HepG2 (cell line): ENCODE data around the gene STMN3. TPM values are rescaled to one million over a fixed set of nuclear protein-coding genes. Genes with fewer than 3 reads are reported as not detected.
A peak's percentile ranks its signal among the peaks of the same experiment; 100 is the strongest.

Experiments used
- CEBPZ ChIP-seq: IDR thresholded peaks from 2 replicates; pipeline ENCODE4 v1.6.1; 2012; ENCODE audit warnings: low read length, improper control_type of control experiment
- CENPX ChIP-seq: sonication (generic); formaldehyde crosslinking; IDR thresholded peaks from 2 replicates; pipeline ENCODE4 v1.9.0; 2021; ENCODE audit warnings: mild to moderate bottlenecking, missing genetic modification reagents, moderate library complexity
- HMG20B ChIP-seq: conservative IDR thresholded peaks from 2 replicates; pipeline ENCODE4 v1.6.1; 2016; ENCODE audit warnings: missing genetic modification reagents, missing compliant biosample characterization
- HNF4A ChIP-seq: sonication (generic); formaldehyde crosslinking; IDR thresholded peaks from 2 replicates; pipeline ENCODE4 v1.4.0; 2020; ENCODE audit warnings: missing genetic modification reagents
- HNRNPH1 ChIP-seq: fragments of 200-400 bp; formaldehyde crosslinking; optimal IDR thresholded peaks from 2 replicates; pipeline ENCODE3; 2017; ENCODE audit warnings: mild to moderate bottlenecking, low read depth, low read length
- MBD4 ChIP-seq: IDR thresholded peaks from 2 replicates; pipeline ENCODE4 v1.6.1; 2012; ENCODE audit warnings: low read length, inconsistent platforms, borderline replicate concordance
- MTA1 ChIP-seq: sonication (generic); formaldehyde crosslinking; IDR thresholded peaks from 2 replicates; pipeline ENCODE4 v1.4.0; 2020; ENCODE audit warnings: missing genetic modification reagents, mild to moderate bottlenecking, borderline replicate concordance
- ONECUT2 ChIP-seq: sonication (generic); formaldehyde crosslinking; IDR thresholded peaks from 2 replicates; pipeline ENCODE4 v1.4.0; 2020; ENCODE audit warnings: missing genetic modification reagents
- POLR2A ChIP-seq, 2 experiments: IDR thresholded peaks; 2 replicates each; pipeline ENCODE4 v1.6.1; 2011; ENCODE audit warnings: low read depth in 2 of 2, low read length in 2 of 2, mild to moderate bottlenecking in 1 of 2, moderate library complexity in 1 of 2; ENCODE audit not compliant: insufficient read depth in 1 of 2
- RARA ChIP-seq: IDR thresholded peaks from 2 replicates; pipeline ENCODE4 v1.6.1; 2016; ENCODE audit warnings: missing genetic modification reagents, missing compliant biosample characterization
- REPIN1 ChIP-seq: sonication (generic); formaldehyde crosslinking; IDR thresholded peaks from 2 replicates; pipeline ENCODE4 v1.8.0; 2022; ENCODE audit warnings: missing genetic modification reagents, low read depth, mild to moderate bottlenecking, borderline replicate concordance
- RFX3 ChIP-seq: IDR thresholded peaks from 2 replicates; pipeline ENCODE4 v1.6.1; 2016; ENCODE audit warnings: missing biosample characterization, missing genetic modification reagents
- THAP7 ChIP-seq: sonication (generic); formaldehyde crosslinking; IDR thresholded peaks from 2 replicates; pipeline ENCODE4 v1.8.1; 2023; ENCODE audit warnings: mild to moderate bottlenecking, missing genetic modification reagents
- U2AF2 ChIP-seq: fragments of 200-400 bp; formaldehyde crosslinking; IDR thresholded peaks from 2 replicates; pipeline ENCODE4 v1.6.1; 2017; ENCODE audit warnings: low read depth, mild to moderate bottlenecking, low read length
- ZBTB26 ChIP-seq: IDR thresholded peaks from 2 replicates; pipeline ENCODE4 v1.6.1; 2016; ENCODE audit warnings: missing compliant biosample characterization, missing genetic modification reagents, borderline replicate concordance
- ZNF362 ChIP-seq: sonication (generic); formaldehyde crosslinking; IDR thresholded peaks from 2 replicates; pipeline ENCODE4 v1.4.0; 2020; ENCODE audit warnings: missing genetic modification reagents, mild to moderate bottlenecking, borderline replicate concordance
- ZNF512 ChIP-seq: sonication (generic); formaldehyde crosslinking; IDR thresholded peaks from 2 replicates; pipeline ENCODE4 v1.4.0; 2020; ENCODE audit warnings: mild to moderate bottlenecking, missing genetic modification reagents
- ZNF530 ChIP-seq: sonication (generic); formaldehyde crosslinking; IDR thresholded peaks from 2 replicates; pipeline ENCODE4 v1.5.0; 2020; ENCODE audit warnings: low read depth, mild to moderate bottlenecking, missing genetic modification reagents
- ZNF572 ChIP-seq: sonication (generic); formaldehyde crosslinking; IDR thresholded peaks from 2 replicates; pipeline ENCODE4 v1.5.1; 2020; ENCODE audit warnings: mild to moderate bottlenecking, missing genetic modification reagents
- ZNF782 ChIP-seq: sonication (generic); formaldehyde crosslinking; IDR thresholded peaks from 2 replicates; pipeline ENCODE4 v1.4.0; 2020; ENCODE audit warnings: missing genetic modification reagents, mild to moderate bottlenecking, borderline replicate concordance
- ZSCAN30 ChIP-seq: sonication (generic); formaldehyde crosslinking; IDR thresholded peaks from 2 replicates; pipeline ENCODE4 v1.5.0; 2020; ENCODE audit warnings: mild to moderate bottlenecking, missing genetic modification reagents
- polyA plus RNA-seq, 8 experiments: library from polyadenylated mRNA; depleted of rRNA in 3 of 8; stranded (reverse) in 7 of 8; unstranded in 1 of 8; fragments of >200 nt; fragmentation: Illumina TruSeq in 4 of 8; extraction: Trizol in 4 of 8; gene quantifications; 2 replicates each; pipeline versions ENCODE4 v1.2.1 to v1.2.3, GENCODE V29; 2011 to 2016; ENCODE audit warnings: low read depth in 4 of 8, missing spikeins in 1 of 8, mixed read lengths in 1 of 8; ENCODE audit not compliant: insufficient read depth in 1 of 8
- total RNA-seq, 5 experiments: library from RNA; depleted of rRNA; stranded (reverse); fragments of >200 nt; fragmentation: Illumina TruSeq; extraction: Trizol; gene quantifications; 2 replicates each; pipeline ENCODE4 v1.2.3, GENCODE V29; 2016; ENCODE audit warnings: low read depth in 1 of 5

The STMN3 gene
- total and polyA plus RNA-seq, 2 of the 13 experiments (the other 11 are each of a cell fraction or from before 2014, with no cell fraction given): 21.0 to 48.3 TPM

GRCh38 chr20:63627129-63627750 lies 26.0 kb downstream of the STMN3 start (continued):
- no peak for TF ChIP-seq CEBPZ
- no peak for TF ChIP-seq CENPX
- TF ChIP-seq POLR2A (IDR thresholded peaks at IDR 0.05; ENCODE audit: insufficient read depth in 1 of 2, low read depth in 2 of 2, low read length in 2 of 2): peak; percentile 77 to 93
- TF ChIP-seq RFX3 (CRISPR knock-in tag): no peak
- peak; percentile 78; the same call in 1 of the 2 replicates for TF ChIP-seq ZBTB26
- TF ChIP-seq THAP7 (CRISPR knock-in tag): no peak; the same call in 1 of the 2 replicates
- peak; percentile 10; the same call in 1 of the 2 replicates for TF ChIP-seq ONECUT2 (CRISPR knock-in tag)
- no peak for TF ChIP-seq ZSCAN30
- TF ChIP-seq ZNF782: peak; percentile 99
- TF ChIP-seq ZNF572 (CRISPR knock-in tag): 0 out of 2 replicates have a peak, but pooled peaks have one; percentile 86
- TF ChIP-seq ZNF530 (CRISPR knock-in tag): no peak
- TF ChIP-seq RARA (CRISPR knock-in tag): peak; percentile 60
- no peak for TF ChIP-seq U2AF2
- TF ChIP-seq ZNF362: peak; percentile 61; the same call in 1 of the 2 replicates
- TF ChIP-seq HNF4A (CRISPR knock-in tag): 0 out of 2 replicates have a peak, but pooled peaks have one; percentile 9
- no peak for TF ChIP-seq MBD4
- peak; percentile 85; the same call in 1 of the 2 replicates for TF ChIP-seq MTA1 (CRISPR knock-in tag)
- 0 out of 2 replicates have a peak, but pooled peaks have one; percentile 29 for TF ChIP-seq HMG20B (CRISPR knock-in tag)
- peak; percentile 88 for TF ChIP-seq REPIN1
- TF ChIP-seq ZNF512: peak; percentile 64; the same call in 1 of the 2 replicates
- no peak for TF ChIP-seq HNRNPH1
